Ramos (cell line): ENCODE measurements around the gene HOXC4.

ENCODE experiments used
- in situ Hi-C: fragments of 300-500 bp; cut with MboI; formaldehyde crosslinking; loops from one replicate; pipeline ENCODE4 v1.14.3; 2022; ENCODE audit warnings: low sequenced_read_pairs; ENCODE audit not compliant: unreplicated experiment

Gene HOXC4

DNA sequence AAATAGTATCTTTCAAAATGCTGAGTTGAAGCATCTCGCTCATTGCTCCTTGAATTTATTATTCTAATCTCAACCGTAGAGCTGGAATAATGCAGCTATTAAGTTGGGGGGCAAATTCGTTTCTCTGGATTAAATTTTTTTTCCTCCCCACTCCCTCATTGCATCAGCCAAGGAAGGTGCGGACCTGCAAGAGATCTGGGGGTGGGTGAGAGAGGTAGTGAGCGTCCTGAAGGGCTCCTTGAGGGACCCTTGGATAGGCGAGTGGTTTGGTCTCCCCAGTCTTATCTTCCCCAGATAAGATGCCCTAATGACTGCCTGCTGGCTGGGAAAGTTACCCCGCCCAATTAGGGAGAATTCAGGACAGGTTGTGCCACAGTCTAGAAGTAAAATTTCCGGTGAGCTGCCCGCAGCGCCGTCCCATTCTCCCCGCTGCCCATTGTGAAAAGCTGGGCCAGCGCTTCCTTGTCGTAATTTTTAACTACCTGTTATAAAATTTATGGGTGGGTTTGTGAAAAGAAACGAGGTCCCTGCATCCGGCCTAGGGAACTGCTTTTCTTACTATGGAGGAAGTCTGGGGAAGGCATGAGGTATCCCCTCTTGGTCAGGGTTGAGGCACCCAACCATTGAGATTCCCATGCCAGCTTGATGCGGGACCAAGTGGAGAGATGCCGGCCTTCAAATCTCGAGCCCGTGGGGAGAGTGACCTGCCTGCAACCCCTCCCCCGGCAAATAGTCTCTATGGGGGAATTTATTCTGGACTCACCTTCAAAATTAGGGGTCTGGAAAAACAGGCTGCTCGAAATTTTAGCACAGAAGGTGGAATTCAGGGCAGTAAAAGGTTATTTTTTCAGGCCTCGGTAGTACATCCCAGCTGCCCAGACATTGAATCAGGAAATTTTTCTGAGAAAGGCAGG, 38.4 kb upstream of the HOXC4 start:
- in situ Hi-C loops = no loop called here

DNA sequence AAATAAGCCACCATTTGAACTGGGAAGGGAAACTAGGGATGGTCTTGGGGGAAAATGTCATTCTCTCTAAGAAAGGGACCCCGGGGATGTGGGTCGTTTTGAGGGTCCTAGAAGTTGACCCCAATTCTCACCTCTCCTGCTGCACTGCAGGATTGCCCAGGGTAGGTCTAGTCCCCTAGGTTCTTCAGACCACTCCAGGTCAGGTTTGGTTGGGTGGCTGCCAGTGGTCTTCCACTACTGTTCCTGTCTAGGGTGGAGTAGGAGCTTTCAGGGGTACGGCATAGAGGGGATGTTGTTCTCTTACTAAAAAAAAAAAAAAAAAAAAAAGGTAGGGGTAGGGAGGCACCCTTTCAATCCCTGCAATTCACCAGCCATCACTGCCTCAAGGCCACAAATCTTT, 37.6 kb upstream of the HOXC4 start:
- in situ Hi-C loops = no loop called here

DNA sequence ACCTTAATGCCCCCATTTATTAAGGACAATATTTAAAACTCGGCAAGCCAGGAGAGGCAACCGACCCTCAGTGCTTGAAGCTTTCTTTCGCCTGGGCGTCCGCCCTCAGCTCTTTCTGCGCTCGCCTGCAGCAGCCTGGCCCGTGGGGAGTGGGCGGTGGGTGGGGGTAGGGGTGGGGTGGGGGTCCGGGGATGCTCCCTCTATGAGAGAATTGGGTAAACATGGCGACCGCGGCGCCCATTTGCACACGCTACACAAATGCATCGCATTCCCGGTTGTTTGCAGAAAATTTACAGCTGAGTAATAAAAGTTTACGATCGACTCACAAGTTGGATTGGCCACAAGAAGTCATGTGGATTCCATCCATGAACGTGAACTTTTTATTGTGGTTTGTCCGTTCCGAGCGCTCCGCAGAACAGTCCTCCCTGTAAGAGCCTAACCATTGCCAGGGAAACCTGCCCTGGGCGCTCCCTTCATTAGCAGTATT, 37.1 kb upstream of the HOXC4 start:
- in situ Hi-C loops = no loop called here

DNA sequence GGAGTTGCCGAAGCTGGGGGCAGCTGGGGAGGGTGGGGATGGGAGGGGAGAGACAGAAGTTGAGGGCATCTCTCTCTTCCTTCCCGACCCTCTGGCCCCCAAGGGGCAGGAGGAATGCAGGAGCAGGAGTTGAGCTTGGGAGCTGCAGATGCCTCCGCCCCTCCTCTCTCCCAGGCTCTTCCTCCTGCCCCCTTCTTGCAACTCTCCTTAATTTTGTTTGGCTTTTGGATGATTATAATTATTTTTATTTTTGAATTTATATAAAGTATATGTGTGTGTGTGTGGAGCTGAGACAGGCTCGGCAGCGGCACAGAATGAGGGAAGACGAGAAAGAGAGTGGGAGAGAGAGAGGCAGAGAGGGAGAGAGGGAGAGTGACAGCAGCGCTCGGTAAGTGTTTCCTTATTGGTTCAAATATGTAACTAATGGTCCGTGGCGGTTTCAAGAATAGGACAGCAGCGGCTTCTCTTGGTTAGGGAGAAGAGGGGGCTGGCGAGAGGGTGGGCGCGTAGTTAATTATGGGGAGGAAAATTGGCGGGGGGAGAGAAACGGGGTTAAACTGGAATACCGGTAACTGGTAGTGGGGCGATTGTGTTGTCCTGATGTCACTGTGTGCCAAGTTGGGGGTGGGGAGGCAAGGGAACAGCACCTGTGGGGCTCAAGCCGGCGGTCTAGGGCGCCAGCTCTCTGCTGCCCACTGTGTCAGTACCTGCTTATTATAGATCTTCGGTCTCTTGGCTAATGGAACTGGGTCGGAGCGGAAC, 36.4 kb upstream of the HOXC4 start:
- in situ Hi-C loops = no loop called here

DNA sequence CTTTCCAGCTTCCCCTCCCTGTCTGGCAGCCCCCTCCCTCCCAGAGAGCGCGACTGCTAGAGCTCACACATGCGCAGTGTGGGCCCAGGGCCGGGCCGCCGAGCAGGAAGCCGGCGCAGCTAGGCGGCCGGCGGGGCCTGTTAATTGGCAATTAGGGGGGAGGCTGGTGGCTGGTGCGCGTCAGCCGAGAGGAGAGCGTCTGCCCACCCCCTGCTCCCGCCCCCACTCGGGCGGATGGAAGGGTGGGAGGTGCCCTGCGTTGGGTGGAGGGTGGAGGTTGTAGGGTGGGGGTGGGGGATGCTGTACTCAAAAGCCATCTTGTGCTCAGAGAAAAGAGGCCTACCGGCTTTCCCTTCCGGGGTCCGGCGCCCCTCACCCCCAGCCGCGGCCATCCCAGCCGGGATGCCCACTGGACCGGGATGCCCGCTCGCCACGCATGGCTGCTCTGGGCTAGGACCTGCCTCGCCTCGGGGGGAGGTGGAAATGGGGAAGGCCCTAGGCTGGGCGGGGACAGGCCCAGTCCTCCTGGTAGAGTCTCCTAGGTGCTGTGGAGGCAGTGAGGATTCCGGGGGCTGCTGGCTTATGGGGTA, 35.7 kb upstream of the HOXC4 start:
- in situ Hi-C loops = no loop called here

DNA sequence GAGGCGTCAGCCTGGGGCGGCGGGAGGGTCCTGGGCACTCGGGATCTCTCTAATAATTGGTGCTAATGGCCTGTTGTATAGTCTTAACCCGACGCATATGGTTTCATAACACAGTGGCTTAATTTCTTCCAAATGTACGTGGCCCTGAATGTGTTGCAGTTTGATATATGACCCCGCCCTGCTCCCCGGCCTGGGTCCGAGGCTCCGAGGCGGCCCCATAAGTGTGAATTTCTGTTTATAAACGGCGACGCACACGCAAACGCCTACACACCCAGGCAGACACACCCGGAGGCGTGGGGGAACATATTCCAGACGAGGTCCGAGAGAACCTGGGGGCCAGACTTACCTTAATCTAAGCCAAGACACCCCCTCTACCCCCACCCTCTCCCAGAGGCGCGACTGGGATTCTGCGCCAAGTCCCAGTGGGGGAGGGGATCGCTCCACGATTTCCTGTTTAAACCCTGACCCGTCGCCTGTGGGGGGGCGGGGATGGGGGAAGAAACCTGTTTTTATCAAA, 35.1 kb upstream of the HOXC4 start:
- in situ Hi-C loops = no loop called here

DNA sequence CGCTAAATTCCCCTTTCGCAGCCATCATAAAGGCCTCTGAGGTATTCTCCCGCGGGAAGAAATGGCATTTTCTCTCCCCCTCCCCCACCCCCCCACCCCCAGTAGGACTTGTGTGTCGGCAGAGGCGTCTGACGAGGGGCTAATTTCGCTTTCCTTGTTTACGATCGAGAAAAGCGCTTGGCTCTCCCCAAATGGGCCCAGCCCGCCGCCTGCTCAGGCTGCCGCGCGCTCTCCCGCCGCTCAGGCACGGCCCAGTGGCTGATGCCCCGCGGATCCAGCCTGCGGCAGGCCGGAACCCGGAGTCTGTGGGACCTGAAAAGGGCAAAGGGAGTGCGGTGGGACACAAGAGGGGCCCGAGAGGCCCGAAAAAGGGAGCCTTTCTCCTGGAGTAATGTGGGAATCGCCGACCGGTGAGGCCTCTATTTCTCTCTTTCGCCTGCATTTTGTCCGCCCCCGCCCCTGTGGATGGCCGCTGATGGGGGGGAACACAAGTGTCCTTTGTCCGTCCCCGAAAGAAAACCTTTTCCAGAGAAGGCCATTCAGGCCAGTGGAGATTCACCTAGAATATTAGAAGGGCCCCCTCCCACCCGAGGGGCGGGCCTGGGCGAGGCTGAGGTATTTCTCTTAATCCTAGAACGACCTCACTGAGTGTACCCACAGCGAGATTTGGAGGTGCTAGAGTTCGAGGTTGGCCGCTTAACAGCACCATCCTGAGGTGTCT, 34.4 kb upstream of the HOXC4 start:
- in situ Hi-C loops = no loop called here

DNA sequence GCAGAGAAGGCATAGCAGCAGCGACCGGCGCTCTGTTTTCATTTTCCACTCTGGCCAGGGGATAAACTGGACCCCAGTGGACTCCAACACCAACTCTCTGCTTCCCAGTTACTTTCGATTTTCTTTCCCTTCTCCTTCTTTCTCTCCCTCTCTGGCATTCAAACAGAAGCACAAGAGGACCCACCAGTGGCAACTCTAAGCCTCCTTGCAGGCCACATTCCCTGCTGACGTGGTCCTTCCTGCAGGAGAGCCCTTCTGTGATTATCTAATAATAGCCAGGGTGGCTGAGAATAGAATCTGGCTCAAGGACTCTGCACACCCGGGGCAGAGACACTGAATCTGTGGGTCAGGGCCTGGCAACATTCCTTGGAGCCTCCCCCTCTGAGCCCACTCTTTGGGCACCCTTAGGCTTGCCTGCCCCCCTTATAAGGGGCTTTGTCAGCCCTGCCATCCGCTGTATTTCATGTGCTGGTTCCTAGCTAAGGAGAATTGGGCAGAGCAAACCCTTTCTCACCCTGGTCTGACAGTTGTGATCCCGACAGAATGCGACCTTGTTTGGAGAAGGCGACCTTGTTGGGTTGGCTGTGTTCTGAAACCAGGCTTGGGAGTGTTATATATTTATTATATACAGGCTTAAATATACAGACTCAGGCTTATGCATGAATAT, 33.6 kb upstream of the HOXC4 start:
- in situ Hi-C loops = no loop called here

DNA sequence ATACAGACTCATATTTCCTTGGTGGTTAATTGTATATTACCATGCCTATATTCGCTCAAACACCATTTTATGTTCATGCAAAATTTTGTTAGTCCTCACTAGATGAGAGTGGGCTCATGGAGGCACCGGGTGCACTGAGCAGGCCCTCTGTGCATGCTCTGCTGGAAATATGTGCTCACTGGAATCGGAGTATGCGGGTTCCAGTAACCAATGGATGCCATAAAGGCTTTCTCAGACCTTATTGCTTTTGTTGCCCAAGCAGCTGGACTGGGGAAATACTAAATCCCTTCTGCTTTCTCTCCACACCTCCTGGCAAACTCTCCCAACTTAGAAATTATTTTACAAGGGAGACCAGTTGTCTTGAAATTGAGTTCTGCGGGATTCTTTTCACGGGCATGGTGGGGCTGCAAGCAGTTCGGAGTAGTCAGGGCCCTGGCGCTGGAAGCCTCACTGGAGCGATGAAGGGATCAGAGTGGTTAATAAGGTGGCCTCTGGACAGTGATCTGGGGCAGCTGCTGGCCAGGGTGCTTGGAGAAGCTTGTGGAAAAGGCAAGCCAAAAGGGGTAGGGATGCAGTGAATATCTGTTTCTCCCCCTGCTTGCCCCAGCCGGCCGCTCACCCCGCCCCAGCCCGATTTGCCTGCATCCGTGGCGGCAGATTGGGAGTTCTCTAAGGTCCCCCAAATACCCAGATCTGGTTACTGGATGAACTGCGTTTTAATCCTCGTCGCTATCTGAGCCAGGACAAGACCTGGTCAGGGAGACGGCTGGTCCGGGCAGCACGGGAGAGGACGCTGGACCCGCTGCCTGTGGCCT, 32.8 kb upstream of the HOXC4 start:
- in situ Hi-C loops = no loop called here

DNA sequence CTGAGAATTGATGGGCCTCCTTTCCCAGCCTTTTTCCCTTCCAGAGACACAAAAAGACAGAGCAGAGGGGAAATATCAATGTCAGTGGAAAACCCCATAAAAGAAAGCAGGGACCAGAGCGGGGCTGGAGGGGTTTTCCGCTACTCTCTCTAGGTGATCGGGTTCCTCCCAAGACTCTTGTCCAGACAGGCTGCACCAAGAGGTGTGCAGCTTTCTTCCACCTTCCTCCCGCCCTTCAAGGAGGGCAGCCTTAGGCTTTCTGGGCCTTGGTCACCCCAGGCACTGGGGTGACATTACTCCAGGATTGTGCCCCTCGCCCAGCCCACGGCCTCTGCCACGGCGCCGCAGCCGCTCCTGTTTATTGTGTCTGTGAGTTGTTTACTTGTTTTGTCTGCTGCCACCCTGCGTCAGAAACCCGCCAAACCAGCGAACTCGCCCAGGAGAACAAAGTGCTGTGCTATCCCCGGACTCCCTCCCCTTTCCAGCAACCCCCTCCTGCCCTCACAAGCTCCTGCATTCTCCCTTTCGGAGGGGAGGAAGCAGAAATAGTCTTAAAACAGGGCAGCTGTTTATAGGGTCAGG, 32.1 kb upstream of the HOXC4 start:
- in situ Hi-C loops = no loop called here

DNA sequence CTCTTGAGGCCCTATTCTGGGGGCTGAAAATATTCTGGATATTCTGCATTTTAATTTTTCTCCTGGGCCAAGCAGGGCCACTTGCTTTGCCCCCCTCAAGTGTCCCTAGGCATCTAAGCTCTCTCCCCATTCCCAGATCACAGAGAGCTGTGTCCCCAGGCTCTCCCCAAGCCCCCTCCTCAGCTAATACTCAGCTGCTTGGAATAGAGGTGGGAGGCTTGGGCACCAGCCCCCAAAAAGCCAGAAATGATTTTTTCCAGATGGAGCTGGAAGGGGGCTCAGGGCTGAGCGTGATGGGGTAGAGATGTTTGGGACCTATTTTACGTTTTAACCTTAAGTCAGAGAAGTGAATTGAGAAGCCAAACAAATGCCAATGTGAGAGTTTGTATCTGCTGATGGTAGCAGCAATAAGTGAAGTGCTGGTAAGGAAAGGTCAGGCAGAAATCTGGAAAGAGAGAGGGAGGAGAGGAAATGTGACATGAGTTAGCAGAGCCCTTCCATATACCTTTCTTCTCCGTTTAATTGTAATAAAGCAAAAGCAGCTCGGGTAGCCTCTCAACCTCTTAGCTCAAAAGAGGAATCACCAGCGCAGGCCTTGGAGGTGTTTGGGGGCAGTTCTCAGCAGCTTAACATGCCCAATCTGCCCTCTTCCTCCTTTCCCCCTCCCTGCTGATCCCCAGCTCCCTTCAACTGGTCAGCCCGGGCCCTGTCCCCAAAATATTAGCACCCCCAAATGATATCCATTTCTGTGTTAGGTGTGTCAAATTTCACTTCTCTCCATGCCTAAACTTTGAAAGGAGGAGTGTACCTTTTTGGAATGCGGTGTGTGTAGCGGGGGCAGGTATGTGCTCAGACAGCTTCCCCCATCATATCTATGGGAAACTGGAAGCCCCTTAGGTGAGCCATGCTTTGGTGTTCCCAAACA, 30.4 kb upstream of the HOXC4 start:
- in situ Hi-C loops = no loop called here

DNA sequence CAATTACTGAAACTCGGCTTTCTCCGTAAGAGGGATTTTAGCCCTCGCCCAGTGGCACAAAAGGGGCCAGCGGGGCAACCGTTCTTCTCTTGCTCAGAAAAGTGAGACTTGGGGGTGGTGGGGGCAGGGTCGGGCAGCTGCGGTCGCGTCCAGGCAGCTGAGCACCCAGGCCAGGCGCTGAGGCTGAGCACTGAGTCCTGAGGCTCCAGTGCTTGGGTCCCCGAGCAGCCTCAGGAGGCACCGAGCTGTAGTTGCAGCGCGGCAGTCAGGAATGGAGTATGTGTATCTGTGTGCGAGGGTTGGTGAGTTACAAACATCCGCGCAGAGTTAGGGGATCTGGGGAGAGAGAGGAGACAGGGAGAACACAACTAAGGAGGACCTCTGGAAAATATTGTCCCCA, 29.5 kb upstream of the HOXC4 start:
- in situ Hi-C loops = no loop called here

DNA sequence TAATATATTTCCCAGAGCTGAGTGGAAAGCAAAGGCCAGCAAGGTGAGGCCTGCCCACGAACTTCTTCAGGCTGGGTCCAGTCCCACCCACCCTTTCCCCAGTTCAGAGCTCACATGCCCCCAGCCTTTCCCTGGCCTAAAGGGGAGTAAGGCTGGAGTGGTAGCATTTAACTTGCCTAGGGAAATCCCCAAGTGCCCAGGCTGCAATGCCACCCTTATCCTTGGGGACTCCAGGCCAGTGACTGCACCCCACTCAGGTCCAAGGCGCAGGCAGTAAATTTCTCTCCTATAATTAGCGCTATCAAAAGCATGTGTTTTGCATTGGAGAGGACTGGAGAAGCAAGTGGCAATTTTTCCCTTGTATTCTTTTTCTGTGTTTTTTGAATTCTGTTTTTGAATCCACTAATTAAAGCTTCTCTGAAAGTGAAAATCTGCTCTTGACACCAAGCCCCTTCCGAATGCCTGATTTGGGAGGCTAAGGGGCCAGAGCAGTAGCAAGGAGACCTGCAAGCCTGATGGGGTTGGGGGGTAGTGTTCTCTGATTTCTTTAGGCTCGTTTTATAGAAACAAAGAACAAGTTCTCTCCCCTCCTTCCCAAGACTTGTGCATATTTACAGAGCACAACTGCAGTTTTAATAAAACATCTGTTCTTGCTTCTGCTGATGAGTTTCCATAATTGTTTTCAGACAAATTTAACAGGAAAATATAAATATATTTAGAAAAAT, 28.9 kb upstream of the HOXC4 start:
- in situ Hi-C loops = no loop called here

DNA sequence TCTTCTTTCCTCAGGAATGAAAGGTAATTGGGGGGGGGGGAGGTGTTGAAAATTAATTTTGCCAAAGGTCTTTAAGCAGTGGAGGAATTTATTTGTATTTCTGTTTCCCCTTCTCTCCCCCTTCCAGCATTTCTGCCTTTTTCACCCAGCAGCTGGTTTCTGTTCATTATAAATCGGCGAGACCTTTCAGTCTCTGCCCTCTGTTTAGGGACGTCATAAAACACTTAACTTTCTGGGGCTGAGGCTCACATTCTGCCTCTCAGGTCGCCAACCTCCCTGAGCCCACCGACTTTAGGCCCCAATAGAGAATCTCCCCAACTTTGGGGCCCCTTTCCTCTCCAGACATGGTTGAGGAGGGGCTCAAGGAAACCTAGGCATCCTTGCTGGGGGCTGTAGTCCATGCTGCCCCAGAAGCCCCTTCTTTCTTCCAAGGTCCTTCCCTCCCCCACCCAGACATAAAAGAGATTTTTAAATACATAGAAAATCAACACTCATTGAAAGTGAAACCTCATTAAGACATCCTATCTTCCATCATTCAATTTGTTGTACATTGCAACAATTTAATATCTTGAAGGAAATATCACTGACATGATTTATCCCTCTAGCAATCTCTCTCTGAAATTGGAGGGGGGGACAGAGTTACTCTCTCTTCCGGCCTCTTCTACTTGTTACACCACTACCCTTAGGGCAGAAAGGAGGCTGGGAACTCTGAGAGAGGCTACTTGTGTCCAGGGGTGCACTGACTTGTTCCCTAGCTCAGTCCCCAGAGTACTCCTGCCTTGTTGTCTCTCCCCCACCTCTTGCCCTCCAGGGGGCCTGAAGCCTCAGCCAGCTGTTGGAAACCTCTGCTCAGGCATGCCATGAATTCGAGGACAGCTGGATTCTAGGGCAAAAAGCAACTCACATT, 27.9 kb upstream of the HOXC4 start:
- in situ Hi-C loops = no loop called here

DNA sequence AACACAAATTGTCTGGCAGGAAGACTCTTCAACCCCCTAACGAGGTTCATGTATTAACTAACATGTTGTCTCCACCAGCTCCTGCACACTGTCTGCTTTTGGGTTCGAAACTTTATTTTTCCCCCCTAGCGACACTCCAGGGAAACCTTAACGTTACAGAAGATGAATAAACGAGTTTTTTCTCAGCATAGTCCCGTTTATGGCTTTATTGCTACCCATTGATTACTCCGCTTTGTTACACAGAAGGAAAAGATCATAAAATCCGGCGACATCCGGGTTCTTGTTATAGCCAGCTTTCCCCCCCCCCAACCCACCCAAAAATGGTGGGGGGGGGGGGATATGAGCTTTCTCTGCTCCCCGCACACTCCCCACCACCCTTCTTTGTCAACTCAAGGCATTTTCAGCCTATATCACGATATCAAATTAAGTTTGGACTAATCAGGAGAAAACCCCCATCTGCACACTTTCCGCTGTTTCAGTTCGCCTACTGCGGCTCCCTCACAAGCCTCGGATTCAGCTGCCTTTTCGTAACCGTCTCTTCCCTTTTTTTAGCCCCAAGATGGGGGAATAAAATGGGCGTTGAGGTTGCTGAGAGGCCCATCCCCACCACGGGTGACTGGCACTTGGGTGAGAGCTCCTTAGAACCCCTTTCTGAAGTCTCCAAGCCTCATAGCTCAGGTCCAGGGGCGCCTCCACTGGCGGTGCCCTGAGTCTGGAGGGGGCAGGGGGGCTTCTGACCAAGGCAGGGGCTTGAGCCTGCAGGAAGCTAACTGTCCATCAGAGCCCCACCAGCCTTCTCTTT, 26.8 kb upstream of the HOXC4 start:
- in situ Hi-C loops = no loop called here
